K562 (cell line): ENCODE data around the gene RREB1. TPM values are rescaled to one million over a fixed set of nuclear protein-coding genes. Genes with fewer than 3 reads are reported as not detected.

ENCODE experiments used
- ATAC-seq: fragments of 200-7000 bp; cut with Tn5 transposase; 3 replicates; pipeline ENCODE4 v1.9.1; 2020; ENCODE audit warnings: moderate library complexity
- BruUV-seq: library from RNA; stranded (reverse); fragments of 400-500 nt; replicated peaks from 2 replicates; lab custom pipeline; 2021; lab: Mats Ljungman, UMichigan
- CTCF ChIA-PET: fragments of 300-600 bp; formaldehyde crosslinking; extraction: SDS; loops from one replicate; lab custom pipeline; 2021; ENCODE audit warnings: low intra/inter-chr PET ratio; lab: Yijun Ruan, JAX
- POLR2A ChIA-PET: fragments of 300-600, 350-650 bp; sonication (Branson Sonifier 250); formaldehyde crosslinking; extraction: SDS; loops from one replicate; lab custom pipeline; 2021; ENCODE audit warnings: antibody characterized with exemption, inconsistent platforms; lab: Yijun Ruan, JAX
- DNase-seq, 4 experiments: peaks; one replicate each; pipeline versions ENCODE4 v3.0.0 to v3.0.0-alpha.2; 2011 to 2018; ENCODE audit warnings: low spot score in 3 of 4, mixed read lengths in 3 of 4; ENCODE audit errors: extremely low read depth in 1 of 4
- FAIRE-seq: peaks from 2 replicates; lab custom pipeline; 2011; peaks lifted over from hg19 to GRCh38; lab: Jason Lieb, UNC
- H2AFZ ChIP-seq: 2 replicates; pipeline ENCODE4 v1.6.0; 2011; ENCODE audit warnings: low read depth, low read length, control low read depth, inconsistent platforms
- H3K27ac ChIP-seq: fragments of 200-600 bp; 3 replicates; pipeline ENCODE4 v1.8.0; 2011; ENCODE audit warnings: low read depth, mild to moderate bottlenecking, control low read depth, inconsistent platforms, low read length, moderate library complexity, mixed read lengths; ENCODE audit errors: extremely low read depth
- H3K27me3 ChIP-seq, 2 experiments: fragments of 300-600 bp in 1 of 2; 2 replicates in 1 of 2; 3 replicates in 1 of 2; pipeline versions ENCODE4 v1.6.0 to v1.8.0; 2011; ENCODE audit warnings: inconsistent platforms in 2 of 2, low read length in 2 of 2, mild to moderate bottlenecking in 1 of 2, mixed read lengths in 1 of 2, moderate library complexity in 1 of 2; ENCODE audit not compliant: control insufficient read depth in 2 of 2, insufficient read depth in 2 of 2
- H3K36me3 ChIP-seq: fragments of 300-600 bp; 3 replicates; pipeline ENCODE4 v1.8.0; 2011; ENCODE audit warnings: mild to moderate bottlenecking, low read length, inconsistent platforms; ENCODE audit not compliant: control insufficient read depth, insufficient read depth
- H3K4me1 ChIP-seq, 2 experiments: fragments of 200-600 bp in 1 of 2; replicated peaks in 1 of 2; 2 replicates in 1 of 2; 3 replicates in 1 of 2; pipeline versions ENCODE4 v1.5.1 to v1.8.0; 2011; ENCODE audit warnings: inconsistent platforms in 2 of 2, low read length in 2 of 2, mild to moderate bottlenecking in 1 of 2, mixed read lengths in 1 of 2, moderate library complexity in 1 of 2; ENCODE audit not compliant: control insufficient read depth in 2 of 2, insufficient read depth in 2 of 2
- H3K4me2 ChIP-seq: 2 replicates; pipeline ENCODE4 v1.6.1; 2011; ENCODE audit warnings: low read length, control low read depth, inconsistent platforms, mixed read lengths; ENCODE audit not compliant: insufficient read depth
- H3K4me3 ChIP-seq: fragments of 200-600 bp; sonication (generic), shearing (Covaris generic); 2 replicates; pipeline ENCODE4 v1.5.1; 2016; ENCODE audit warnings: control low read depth, inconsistent platforms
- H3K79me2 ChIP-seq: fragments of 200-600 bp; 3 replicates; pipeline ENCODE4 v1.8.0; 2011; ENCODE audit warnings: low read length, inconsistent platforms; ENCODE audit not compliant: control insufficient read depth, insufficient read depth
- H3K9ac ChIP-seq, 2 experiments: 2 replicates each; pipeline versions ENCODE4 v1.6.0 to v1.6.1; 2011; ENCODE audit warnings: low read depth in 2 of 2, low read length in 2 of 2, control low read depth in 1 of 2, inconsistent platforms in 1 of 2, mild to moderate bottlenecking in 1 of 2, mixed read lengths in 1 of 2; ENCODE audit not compliant: insufficient read depth in 1 of 2
- H3K9me1 ChIP-seq: one replicate; pipeline ENCODE4 v1.6.0; 2011; ENCODE audit warnings: inconsistent platforms, mild to moderate bottlenecking, low read length, moderate library complexity; ENCODE audit not compliant: control insufficient read depth, insufficient read depth
- H3K9me3 ChIP-seq: replicated peaks from 2 replicates; pipeline ENCODE4 v1.5.1; 2011; ENCODE audit warnings: low read depth, low read length, inconsistent platforms; ENCODE audit not compliant: control insufficient read depth, insufficient read depth
- H4K20me1 ChIP-seq: replicated peaks from 2 replicates; pipeline ENCODE4 v1.6.1; 2011; ENCODE audit warnings: low read length, inconsistent platforms, mixed read lengths; ENCODE audit not compliant: control insufficient read depth, insufficient read depth
- ATF4 ChIP-seq: fragments of 450-650 bp; formaldehyde crosslinking; IDR thresholded peaks from 2 replicates; pipeline ENCODE4 v1.4.0; 2022; ENCODE audit warnings: mild to moderate bottlenecking, moderate library complexity
- GABPB1 ChIP-seq: sonication (generic); formaldehyde crosslinking; IDR thresholded peaks from 2 replicates; pipeline ENCODE4 v1.8.0; 2022; ENCODE audit warnings: mild to moderate bottlenecking, missing genetic modification reagents
- HMBOX1 ChIP-seq: sonication (generic); IDR thresholded peaks from 2 replicates; pipeline ENCODE4 v1.6.1; 2016
- HNRNPH1 ChIP-seq: fragments of 200-400 bp; formaldehyde crosslinking; optimal IDR thresholded peaks from 2 replicates; pipeline ENCODE3; 2017; ENCODE audit warnings: low read depth, mild to moderate bottlenecking, low read length, moderate library complexity
- MCM2 ChIP-seq: fragments of 450-650 bp; IDR thresholded peaks from 2 replicates; pipeline ENCODE4 v1.6.1; 2017; ENCODE audit warnings: low read depth, mild to moderate bottlenecking
- MIER1 ChIP-seq: fragments of 450-650 bp; IDR thresholded peaks from 2 replicates; pipeline ENCODE4 v1.6.1; 2016; ENCODE audit warnings: antibody characterized with exemption, mild to moderate bottlenecking, low read depth
- MYNN ChIP-seq, 2 experiments: sonication (generic); formaldehyde crosslinking in 1 of 2; IDR thresholded peaks; 2 replicates each; pipeline versions ENCODE4 v1.5.0 to v1.6.1; 2016 to 2020; ENCODE audit warnings: antibody characterized with exemption in 1 of 2, missing genetic modification reagents in 1 of 2
- SMAD1 ChIP-seq: fragments of 150-350 bp; IDR thresholded peaks from 2 replicates; pipeline ENCODE4 v1.6.1; 2014; ENCODE audit warnings: low read length, low read depth; ENCODE audit not compliant: partially characterized antibody
- TAF1 ChIP-seq: IDR thresholded peaks from 2 replicates; pipeline ENCODE4 v1.6.1; 2011; ENCODE audit warnings: mild to moderate bottlenecking, low read length, moderate library complexity; ENCODE audit not compliant: insufficient read depth, control insufficient read depth, severe bottlenecking; ENCODE audit errors: extremely low read depth
- THAP12 ChIP-seq: fragments of 250-450 bp; sonication (Bioruptor Pico); IDR thresholded peaks from 2 replicates; pipeline ENCODE4 v1.9.0; 2021; ENCODE audit warnings: mild to moderate bottlenecking, inconsistent platforms
- ZBTB33 ChIP-seq: sonication (generic); formaldehyde crosslinking; IDR thresholded peaks from 2 replicates; pipeline ENCODE4 v1.8.1; 2023; ENCODE audit warnings: mild to moderate bottlenecking, missing genetic modification reagents
- ZBTB7A ChIP-seq: IDR thresholded peaks from 2 replicates; pipeline ENCODE4 v1.6.1; 2011; ENCODE audit warnings: low read depth, mild to moderate bottlenecking, low read length, moderate library complexity, borderline replicate concordance; ENCODE audit not compliant: control insufficient read depth
- ZBTB8A ChIP-seq: fragments of 450-650 bp; IDR thresholded peaks from 2 replicates; pipeline ENCODE4 v1.6.1; 2018; ENCODE audit warnings: mild to moderate bottlenecking, moderate library complexity; ENCODE audit not compliant: partially characterized antibody
- WGBS: fragments of 100-300 bp; shearing (Covaris generic); methylation state at CpG from one replicate; pipeline ENCODE4 v1.1.6; 2016; ENCODE audit warnings: low coverage, mixed read lengths; ENCODE audit not compliant: insufficient coverage; ENCODE audit errors: missing lambda C conversion rate; 5-methylcytosine and 5-hydroxymethylcytosine counted together
- in situ Hi-C: fragments of 300-500 bp; cut with MboI; formaldehyde crosslinking; loops from 4 replicates; pipeline ENCODE4 v1.15.0; 2018; ENCODE audit warnings: inconsistent platforms, mixed read lengths
- intact Hi-C: fragments of 100-400 bp; cut with micrococcal nuclease; formaldehyde crosslinking; loops from 2 replicates; pipeline ENCODE4 v1.14.2; 2022
- polyA plus RNA-seq, 8 experiments: library from polyadenylated mRNA; depleted of rRNA in 4 of 8; stranded (reverse) in 5 of 8; unstranded in 3 of 8; fragments of >200 nt; fragmentation: Nextera tagmentation in 2 of 8; fragmentation: Illumina TruSeq in 1 of 8; extraction: Ambion mirVana in 2 of 8; extraction: Trizol in 1 of 8; gene quantifications; 2 replicates each; pipeline versions ENCODE4 v1.2.1 to v1.2.3, GENCODE V29; 2011 to 2014; ENCODE audit warnings: inconsistent platforms in 1 of 8, missing spikeins in 1 of 8
- total RNA-seq, 7 experiments: library from RNA; depleted of rRNA in 6 of 7; stranded (reverse); fragments of >200 nt in 6 of 7; fragmentation: Illumina TruSeq in 2 of 7; extraction: Trizol in 2 of 7; gene quantifications; 2 replicates each; pipeline versions ENCODE4 v1.2.1 to v1.2.3, GENCODE V29; 2011 to 2021; ENCODE audit warnings: low replicate concordance in 1 of 7

The RREB1 gene
- total and polyA plus RNA-seq, 9 of the 15 experiments (the other 6 are each of a cell fraction or from before 2014, with no cell fraction given), result 3.3 to 64.2 (median 19.3) TPM

GRCh38 chr6:7238900-7239589 is 131.3 kb downstream of the RREB1 start (continued):
- no peak for TF ChIP-seq ATF4

GRCh38 chr6:7239590-7239948 is 131.8 kb downstream of the RREB1 start:
- Histone ChIP-seq H3K9me1 (peaks cover 2% of the 10 kb centered on the region), H3K9me3 (no peaks in the 10 kb centered on the region), H3K4me1 (peaks cover 30 to 32% of the 10 kb centered on the region in 2 experiments), H3K4me2 (no peak overlapping the region), H3K4me3 (no peak overlapping the region), H3K27ac (no peak overlapping the region), H3K27me3 (no peaks in the 10 kb centered on the region), H3K79me2 (peaks cover 84% of the 10 kb centered on the region), H2AFZ (no peak overlapping the region), H4K20me1 (0 out of 2 replicates have a peak, but pooled peaks cover 5% of the 10 kb centered on the region), H3K36me3 (peaks cover 90% of the 10 kb centered on the region), H3K9ac (peak overlapping the region in 1 of 2 experiments; percentile 2; a peak in 1 of 4 replicates)
- in situ Hi-C loops, result loop anchor here (25.0 kb wide), 1 partner anchor 552 kb away; no protein-coding TSS in a partner anchor
- intact Hi-C loops, result loop anchor here (5.0 to 10.0 kb wide), 2 partner anchors 132 to 225 kb away; partner anchors contain the start of gene RREB1
- DNase-seq, result no peak
- ATAC-seq, result no peak
- 95% methylated on average over 5 of the region's 5 CpGs for WGBS
- BruUV-seq, result no TSS peak
- ChIA-PET POLR2A (interaction anchor here (1.0 kb wide), 1 partner anchor 455 kb away, joined by 4 read pairs; no protein-coding TSS in a partner anchor), CTCF (interaction anchor here (1.4 to 1.7 kb wide), 2 partner anchors 515 to 563 kb away, joined by 7 to 11 read pairs; no protein-coding TSS in a partner anchor)
- no peak for FAIRE-seq
- no peak for TF ChIP-seq TAF1
- TF ChIP-seq ZBTB8A, result no peak
- TF ChIP-seq THAP12 (CRISPR knock-in tag), result no peak
- TF ChIP-seq HNRNPH1, result no peak
- no peak for TF ChIP-seq HMBOX1
- TF ChIP-seq SMAD1, result no peak
- no peak for TF ChIP-seq MIER1
- no peak for TF ChIP-seq ZBTB7A
- no peak for TF ChIP-seq MCM2
- no peak for TF ChIP-seq GABPB1 (CRISPR knock-in tag)
- TF ChIP-seq ZBTB33 (CRISPR knock-in tag), result no peak
- no peak for TF ChIP-seq MYNN (IDR thresholded peaks at IDR 0.05)
- no peak for TF ChIP-seq MYNN (CRISPR knock-in tag; IDR thresholded peaks at IDR 0.05)
